ENCODE results near the gene TCEANC2.

Gene TCEANC2

GRCh38 chr1:54112027-54112426, 58.6 kb downstream of the TCEANC2 start:
- Histone ChIP-seq H3K9me3 (ENCODE audit: control insufficient read depth, low read length) (no peaks in the 10 kb centered on the region), H3K36me3 (ENCODE audit: control insufficient read depth, insufficient read depth, low read length) (no peaks in the 10 kb centered on the region), H3K4me3 (ENCODE audit: insufficient read depth, low read depth, low read length, poor library complexity, severe bottlenecking) (no peak overlapping the region), H3K27me3 (replicated peaks; ENCODE audit: control insufficient read depth, insufficient read depth, low read length, poor library complexity, severe bottlenecking) (no peaks in the 10 kb centered on the region), H3K4me1 (ENCODE audit: control insufficient read depth, insufficient read depth, low read length, poor library complexity, severe bottlenecking) (no peaks in the 10 kb centered on the region), H3K27ac (ENCODE audit: insufficient read depth, low read length, poor library complexity, severe bottlenecking) (no peak overlapping the region)
- no peak for DNase-seq

GRCh38 chr1:54112705-54113368, 59.4 kb downstream of the TCEANC2 start:
- Histone ChIP-seq H3K27ac (ENCODE audit: insufficient read depth, low read length, poor library complexity, severe bottlenecking) (no peak overlapping the region), H3K9me3 (ENCODE audit: control insufficient read depth, low read length) (no peaks in the 10 kb centered on the region), H3K4me1 (ENCODE audit: control insufficient read depth, insufficient read depth, low read length, poor library complexity, severe bottlenecking) (no peaks in the 10 kb centered on the region), H3K4me3 (ENCODE audit: insufficient read depth, low read depth, low read length, poor library complexity, severe bottlenecking) (no peak overlapping the region), H3K27me3 (replicated peaks; ENCODE audit: control insufficient read depth, insufficient read depth, low read length, poor library complexity, severe bottlenecking) (no peaks in the 10 kb centered on the region), H3K36me3 (ENCODE audit: control insufficient read depth, insufficient read depth, low read length) (no peaks in the 10 kb centered on the region)
- no peak for DNase-seq

DNA sequence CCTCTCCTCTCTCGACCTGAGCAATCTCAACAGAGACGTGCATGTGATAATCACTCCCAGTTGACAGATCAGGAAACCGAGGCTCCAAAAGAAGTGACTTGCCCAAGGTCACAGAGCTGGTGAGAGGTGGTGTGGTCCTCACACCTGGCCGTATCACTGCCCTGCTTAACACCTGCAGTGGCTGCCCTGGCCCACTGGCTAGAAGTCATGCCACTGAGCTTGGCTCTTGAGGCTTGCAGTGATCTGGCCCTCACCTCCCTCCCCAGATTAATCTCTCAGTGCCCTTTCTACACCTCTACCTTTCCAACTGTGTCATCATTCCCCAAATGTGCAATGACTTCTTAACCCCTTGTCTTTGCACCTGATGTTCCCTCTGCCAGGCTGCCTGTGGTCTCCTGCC, 60.6 kb downstream of the TCEANC2 start:
- no peaks in the 10 kb centered on the region for H3K9me3 ChIP-seq (ENCODE audit: control insufficient read depth, low read length)
- no peak overlapping the region for H3K27ac ChIP-seq (ENCODE audit: insufficient read depth, low read length, poor library complexity, severe bottlenecking)
- DNase-seq = no peak
- H3K27me3 ChIP-seq (replicated peaks; ENCODE audit: control insufficient read depth, insufficient read depth, low read length, poor library complexity, severe bottlenecking) = no peaks in the 10 kb centered on the region
- H3K36me3 ChIP-seq (ENCODE audit: control insufficient read depth, insufficient read depth, low read length) = no peaks in the 10 kb centered on the region
- no peaks in the 10 kb centered on the region for H3K4me1 ChIP-seq (ENCODE audit: control insufficient read depth, insufficient read depth, low read length, poor library complexity, severe bottlenecking)
- no peak overlapping the region for H3K4me3 ChIP-seq (ENCODE audit: insufficient read depth, low read depth, low read length, poor library complexity, severe bottlenecking)

DNA sequence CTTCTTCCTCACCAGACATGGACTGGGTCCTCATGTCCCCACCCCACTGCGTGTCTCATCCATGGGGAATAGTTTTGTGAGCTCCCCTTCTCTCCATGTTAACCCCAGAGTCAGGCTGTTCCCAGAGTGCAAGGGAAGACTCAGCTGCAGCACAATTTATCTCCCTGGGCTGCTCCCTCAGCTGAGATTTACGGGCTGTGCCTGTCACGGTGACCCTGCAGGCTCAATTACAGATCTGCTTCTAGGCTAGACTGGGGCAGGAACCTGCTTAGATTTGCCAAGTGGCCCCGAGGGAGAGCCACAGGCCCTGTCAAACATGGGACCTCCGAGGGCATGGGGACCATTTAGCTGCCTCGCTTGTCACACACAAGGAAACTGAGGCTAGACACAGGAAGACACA, 61.5 kb downstream of the TCEANC2 start:
- H3K27me3 ChIP-seq (replicated peaks; ENCODE audit: control insufficient read depth, insufficient read depth, low read length, poor library complexity, severe bottlenecking) = no peaks in the 10 kb centered on the region
- H3K27ac ChIP-seq (ENCODE audit: insufficient read depth, low read length, poor library complexity, severe bottlenecking) = no peak overlapping the region
- H3K4me3 ChIP-seq (ENCODE audit: insufficient read depth, low read depth, low read length, poor library complexity, severe bottlenecking) = no peak overlapping the region
- no peaks in the 10 kb centered on the region for H3K9me3 ChIP-seq (ENCODE audit: control insufficient read depth, low read length)
- H3K4me1 ChIP-seq (ENCODE audit: control insufficient read depth, insufficient read depth, low read length, poor library complexity, severe bottlenecking) = no peaks in the 10 kb centered on the region
- DNase-seq = no peak
- H3K36me3 ChIP-seq (ENCODE audit: control insufficient read depth, insufficient read depth, low read length) = no peaks in the 10 kb centered on the region

DNA sequence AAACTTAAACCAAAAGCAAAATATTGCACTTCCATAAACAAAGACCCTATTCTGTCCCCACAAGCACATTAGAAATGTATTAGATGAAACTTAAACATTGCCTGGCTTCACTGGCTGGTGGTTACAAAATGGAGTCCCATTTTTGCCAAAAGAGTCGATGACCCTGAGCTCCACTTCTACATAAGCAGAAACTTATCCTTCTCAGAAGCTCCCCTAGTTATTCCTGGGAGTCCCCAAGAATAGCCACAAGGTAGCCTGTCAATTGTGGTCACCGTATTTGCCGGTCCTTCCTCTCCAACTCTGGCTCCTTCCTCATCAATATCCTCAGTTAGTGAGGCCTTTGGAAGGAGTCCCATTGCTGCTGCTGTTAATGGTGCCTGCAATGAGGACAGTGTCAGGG, 62.1 kb downstream of the TCEANC2 start:
- H3K27ac ChIP-seq (ENCODE audit: insufficient read depth, low read length, poor library complexity, severe bottlenecking) = no peak overlapping the region

GRCh38 chr1:54117815-54118563, 64.6 kb downstream of the TCEANC2 start:
- Histone ChIP-seq H3K4me3 (ENCODE audit: insufficient read depth, low read depth, low read length, poor library complexity, severe bottlenecking) (no peak overlapping the region), H3K27ac (ENCODE audit: insufficient read depth, low read length, poor library complexity, severe bottlenecking) (no peak overlapping the region)
- no peak for DNase-seq

More for the DNA sequence above, 62.1 kb downstream of the TCEANC2 start:
- no peaks in the 10 kb centered on the region for H3K4me1 ChIP-seq (ENCODE audit: control insufficient read depth, insufficient read depth, low read length, poor library complexity, severe bottlenecking)
- H3K9me3 ChIP-seq (ENCODE audit: control insufficient read depth, low read length) = no peaks in the 10 kb centered on the region
- no peak overlapping the region for H3K4me3 ChIP-seq (ENCODE audit: insufficient read depth, low read depth, low read length, poor library complexity, severe bottlenecking)
- no peak for DNase-seq
- no peaks in the 10 kb centered on the region for H3K36me3 ChIP-seq (ENCODE audit: control insufficient read depth, insufficient read depth, low read length)
- no peaks in the 10 kb centered on the region for H3K27me3 ChIP-seq (replicated peaks; ENCODE audit: control insufficient read depth, insufficient read depth, low read length, poor library complexity, severe bottlenecking)

GRCh38 chr1:54118704-54119103, 65.3 kb downstream of the TCEANC2 start:
- Histone ChIP-seq H3K27ac (ENCODE audit: insufficient read depth, low read length, poor library complexity, severe bottlenecking) (no peak overlapping the region), H3K9me3 (ENCODE audit: control insufficient read depth, low read length) (no peaks in the 10 kb centered on the region), H3K4me3 (ENCODE audit: insufficient read depth, low read depth, low read length, poor library complexity, severe bottlenecking) (no peak overlapping the region), H3K4me1 (ENCODE audit: control insufficient read depth, insufficient read depth, low read length, poor library complexity, severe bottlenecking) (peaks cover 2% of the 10 kb centered on the region), H3K36me3 (ENCODE audit: control insufficient read depth, insufficient read depth, low read length) (no peaks in the 10 kb centered on the region), H3K27me3 (replicated peaks; ENCODE audit: control insufficient read depth, insufficient read depth, low read length, poor library complexity, severe bottlenecking) (no peaks in the 10 kb centered on the region)
- no peak for DNase-seq

More at GRCh38 chr1:54117815-54118563, 64.6 kb downstream of the TCEANC2 start:
- Histone ChIP-seq H3K36me3 (ENCODE audit: control insufficient read depth, insufficient read depth, low read length) (no peaks in the 10 kb centered on the region), H3K27me3 (replicated peaks; ENCODE audit: control insufficient read depth, insufficient read depth, low read length, poor library complexity, severe bottlenecking) (no peaks in the 10 kb centered on the region), H3K4me1 (ENCODE audit: control insufficient read depth, insufficient read depth, low read length, poor library complexity, severe bottlenecking) (peaks cover 2% of the 10 kb centered on the region), H3K9me3 (ENCODE audit: control insufficient read depth, low read length) (no peaks in the 10 kb centered on the region)

DNA sequence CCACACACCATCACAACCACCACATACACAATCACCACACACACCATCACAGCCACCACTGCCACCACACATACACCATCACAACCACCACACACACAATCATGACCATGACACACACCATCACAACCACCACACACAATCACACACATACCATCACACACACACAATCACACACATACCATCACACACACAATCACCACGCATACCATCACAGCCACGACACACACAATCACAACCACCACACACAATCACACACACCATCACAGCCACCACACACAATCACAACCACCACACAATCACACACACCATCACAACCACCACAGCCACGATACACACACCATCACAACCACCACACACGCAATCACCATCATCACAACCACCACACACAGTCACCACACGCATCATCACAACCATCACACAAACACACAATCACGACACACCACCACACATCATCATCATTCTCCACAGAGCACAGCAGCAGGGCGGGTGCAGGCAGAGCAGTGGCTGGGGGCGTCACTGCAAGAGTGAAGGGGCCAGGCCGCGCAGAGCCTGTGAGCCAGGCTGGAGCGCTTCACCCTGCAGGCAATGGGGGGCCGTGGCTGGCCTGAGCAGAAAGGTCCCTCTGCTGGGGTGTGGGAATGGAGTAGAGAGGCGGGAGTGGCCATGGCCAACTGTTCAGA, 66.8 kb downstream of the TCEANC2 start:
- DNase-seq = no peak
- no peaks in the 10 kb centered on the region for H3K9me3 ChIP-seq (ENCODE audit: control insufficient read depth, low read length)
- no peaks in the 10 kb centered on the region for H3K27me3 ChIP-seq (replicated peaks; ENCODE audit: control insufficient read depth, insufficient read depth, low read length, poor library complexity, severe bottlenecking)
- H3K4me3 ChIP-seq (ENCODE audit: insufficient read depth, low read depth, low read length, poor library complexity, severe bottlenecking) = no peak overlapping the region
- peaks cover 2% of the 10 kb centered on the region for H3K4me1 ChIP-seq (ENCODE audit: control insufficient read depth, insufficient read depth, low read length, poor library complexity, severe bottlenecking)
- no peak overlapping the region for H3K27ac ChIP-seq (ENCODE audit: insufficient read depth, low read length, poor library complexity, severe bottlenecking)
- H3K36me3 ChIP-seq (ENCODE audit: control insufficient read depth, insufficient read depth, low read length) = no peaks in the 10 kb centered on the region

- H3K9me3 ChIP-seq (ENCODE audit: control insufficient read depth, low read length) = no peaks in the 10 kb centered on the region
- H3K27me3 ChIP-seq (replicated peaks; ENCODE audit: control insufficient read depth, insufficient read depth, low read length, poor library complexity, severe bottlenecking) = no peaks in the 10 kb centered on the region
- H3K27ac ChIP-seq (ENCODE audit: insufficient read depth, low read length, poor library complexity, severe bottlenecking) = no peak overlapping the region
- H3K4me3 ChIP-seq (ENCODE audit: insufficient read depth, low read depth, low read length, poor library complexity, severe bottlenecking) = no peak overlapping the region
- no peak for DNase-seq
- H3K36me3 ChIP-seq (ENCODE audit: control insufficient read depth, insufficient read depth, low read length) = no peaks in the 10 kb centered on the region
- H3K4me1 ChIP-seq (ENCODE audit: control insufficient read depth, insufficient read depth, low read length, poor library complexity, severe bottlenecking) = peaks cover 2% of the 10 kb centered on the region
Observed at GRCh38 chr1:54120698-54121481, 67.5 kb downstream of the TCEANC2 start.
